Measurements from ENCODE around the gene PHEX.

PHEX gene

DNA sequence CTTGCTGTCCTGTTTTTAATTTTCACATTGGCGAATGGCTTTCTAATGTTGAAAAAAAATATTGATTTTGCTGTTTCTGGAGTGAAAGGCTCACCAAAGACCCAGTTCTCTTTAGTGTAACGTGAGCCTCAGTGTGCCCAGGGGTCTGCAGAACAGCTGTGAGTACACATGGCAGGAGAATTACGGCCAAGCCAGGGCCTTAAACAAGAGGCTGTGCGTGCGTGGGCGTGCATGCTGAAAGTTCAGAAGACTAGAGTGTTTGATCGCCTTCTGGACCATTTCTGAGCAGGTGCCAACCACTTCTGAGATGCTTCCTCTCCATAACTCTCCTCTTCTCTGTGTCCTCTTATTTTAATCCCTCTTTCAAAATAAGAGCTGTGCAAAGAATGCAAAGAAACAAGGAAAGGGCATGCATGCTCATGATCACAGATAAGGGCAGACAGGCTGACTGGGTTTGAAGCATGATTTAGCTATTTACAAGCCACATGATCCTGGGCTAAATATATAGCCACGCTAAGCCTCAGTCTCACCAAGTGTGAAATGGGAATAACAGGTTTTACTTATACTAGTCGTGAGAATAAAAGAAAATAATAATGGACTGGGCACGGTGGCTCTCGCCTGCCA, 9.9 kb downstream of the PHEX start:
- DNase-seq: no peak

DNA sequence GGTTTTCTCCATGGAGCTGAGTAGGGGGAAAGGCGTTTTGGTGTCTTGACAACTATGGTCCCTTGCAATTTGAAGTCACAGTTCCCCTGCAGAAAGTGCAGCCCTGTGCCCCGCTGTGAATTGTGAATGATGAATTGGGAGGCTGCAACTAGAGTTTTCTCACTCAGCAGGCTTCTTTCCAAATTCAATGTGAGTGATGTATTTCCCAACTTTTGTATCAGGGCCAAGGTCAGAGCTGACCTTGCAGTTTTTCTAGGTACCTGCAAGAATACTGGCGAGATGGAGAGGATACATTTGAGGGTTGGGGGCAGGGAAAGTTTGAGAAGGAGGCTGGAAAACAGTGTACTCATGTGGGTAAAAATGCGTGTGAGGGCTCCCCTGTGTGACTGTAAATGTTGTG, 11.7 kb downstream of the PHEX start:
- DNase-seq: no peak

DNA sequence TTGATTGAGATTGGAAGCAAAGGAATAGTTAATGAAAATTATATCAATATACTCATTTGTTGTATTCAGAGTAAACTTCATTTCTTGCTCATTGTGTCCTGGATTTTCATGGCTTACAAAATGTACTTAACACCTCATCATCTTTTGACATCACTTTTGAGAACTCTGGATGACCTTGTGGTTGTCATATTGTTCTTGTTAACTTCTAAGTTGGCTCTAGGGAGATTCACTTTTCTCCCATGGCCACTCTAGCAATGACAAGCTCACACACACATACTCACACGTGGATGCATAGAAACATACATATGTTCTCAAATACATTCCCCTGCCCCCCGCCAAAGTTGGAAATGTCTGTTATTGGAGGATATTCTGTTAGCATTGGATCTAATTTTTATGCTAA, 15.3 kb downstream of the PHEX start:
- no peak for DNase-seq

DNA sequence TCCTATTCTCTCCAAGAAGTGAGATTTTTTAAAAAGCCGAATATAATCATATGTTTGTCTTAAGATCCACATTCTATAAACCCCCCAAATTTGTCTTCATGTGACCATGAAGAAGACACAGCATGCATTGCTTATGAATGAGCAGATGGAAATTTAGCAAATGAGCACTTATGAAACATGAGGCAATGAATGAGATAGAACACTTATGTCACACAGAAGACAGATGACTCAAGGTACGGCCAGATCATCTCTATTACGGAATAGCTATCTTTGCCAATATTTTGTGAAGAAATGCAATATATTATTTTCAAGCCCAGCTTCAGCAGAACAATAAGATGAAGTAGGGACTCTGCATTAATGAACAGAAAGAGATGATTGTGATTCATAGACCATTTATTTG, 21.4 kb downstream of the PHEX start:
- no peak for DNase-seq

DNA sequence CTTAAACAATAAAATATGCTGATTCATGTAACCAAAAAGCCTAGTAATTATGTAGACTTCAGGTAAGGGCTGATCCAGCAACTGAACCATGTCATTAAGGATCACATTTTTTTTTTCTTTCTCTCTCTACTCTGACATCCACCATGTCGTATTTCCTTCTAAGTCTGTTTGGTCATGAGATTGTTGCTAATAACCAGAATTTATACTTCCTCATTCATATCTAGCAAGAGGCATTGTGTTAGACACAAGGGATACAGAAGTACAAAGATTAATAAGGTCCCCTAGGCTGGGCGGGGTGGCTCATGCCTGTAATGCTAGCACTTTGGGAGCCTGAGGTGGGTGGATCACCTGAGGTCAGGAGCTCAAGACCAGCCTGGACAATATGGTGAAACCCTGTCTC, 24.1 kb downstream of the PHEX start:
- DNase-seq: no peak

DNA sequence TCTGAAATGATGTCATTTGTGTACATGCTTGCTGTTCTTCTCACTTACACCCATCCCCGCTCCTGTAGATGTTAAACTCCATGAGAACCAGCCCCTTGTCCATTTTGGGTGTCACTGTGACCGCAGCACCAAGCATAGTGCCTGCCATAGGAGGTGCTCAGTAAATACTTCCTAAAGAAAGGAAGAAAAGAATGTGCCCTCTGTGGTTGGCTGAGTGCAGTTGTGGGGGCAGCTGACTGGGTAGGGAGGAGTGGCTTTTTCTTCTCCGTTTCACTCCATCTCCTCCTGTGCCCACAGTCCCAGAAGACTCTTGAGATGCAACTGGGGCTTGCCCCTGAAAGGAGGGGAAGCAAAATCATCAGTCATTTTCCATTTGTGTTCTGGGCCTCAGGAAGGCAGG, 25.5 kb downstream of the PHEX start:
- no peak for DNase-seq

DNA sequence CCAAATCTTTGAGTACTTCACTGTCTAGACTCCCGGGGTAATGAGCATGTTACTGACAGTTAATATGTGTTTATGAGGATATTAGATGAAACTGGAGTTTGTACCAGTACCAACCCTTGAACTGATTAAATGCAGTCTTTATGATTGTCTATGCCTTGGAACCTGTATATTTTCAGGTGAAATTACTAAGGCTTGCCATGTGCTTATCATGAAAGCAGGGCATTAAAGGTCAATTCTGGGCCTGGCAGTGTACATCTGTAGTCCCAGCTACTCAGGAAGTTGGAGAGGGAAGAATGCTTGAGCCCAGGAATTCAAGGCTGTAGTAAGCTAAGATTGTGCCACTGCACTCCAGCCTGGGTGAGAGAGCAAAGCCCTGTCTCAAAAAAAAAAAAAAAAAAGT, 27.6 kb downstream of the PHEX start:
- no peak for DNase-seq

DNA sequence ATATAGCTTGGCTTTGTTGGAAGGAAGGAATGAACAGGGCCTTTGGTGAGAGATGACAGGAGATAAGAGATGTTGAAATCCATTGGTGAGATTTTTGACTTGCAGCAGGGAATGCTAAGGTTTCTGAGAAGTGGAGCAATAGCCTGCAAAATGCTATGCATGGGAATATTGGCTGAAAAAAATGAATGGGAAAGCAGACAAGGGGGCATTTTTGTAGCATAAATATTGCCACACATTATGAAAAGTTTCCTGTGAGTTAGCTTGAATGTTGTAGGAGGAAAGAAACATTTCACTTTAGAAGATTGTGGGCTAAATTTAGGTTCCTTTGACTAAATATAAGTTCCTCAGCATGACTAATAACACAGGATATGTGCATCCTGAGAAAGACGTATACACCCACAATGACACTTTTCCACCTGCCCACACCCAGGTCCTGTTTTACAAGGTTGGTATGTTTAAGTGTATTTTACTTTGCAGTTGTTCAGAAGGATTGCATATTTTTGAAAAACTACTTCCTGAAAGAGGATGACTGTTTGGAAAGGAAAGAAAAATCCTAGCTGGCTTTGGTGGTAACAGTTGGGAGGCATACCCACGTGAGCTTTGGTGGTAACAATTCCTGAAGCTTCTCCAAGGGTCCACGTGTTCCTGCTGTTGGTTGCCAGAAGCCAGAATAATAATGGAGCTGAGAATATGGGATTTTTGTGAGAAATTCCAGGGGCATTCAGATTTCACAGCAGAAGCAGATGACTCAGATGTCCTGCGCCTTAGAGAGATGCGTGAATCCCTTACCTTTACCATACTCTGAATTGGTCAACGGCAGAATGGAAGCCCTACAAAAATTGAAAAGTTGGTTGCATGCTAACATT, 28.5 kb downstream of the PHEX start:
- DNase-seq: peak; percentile 48

DNA sequence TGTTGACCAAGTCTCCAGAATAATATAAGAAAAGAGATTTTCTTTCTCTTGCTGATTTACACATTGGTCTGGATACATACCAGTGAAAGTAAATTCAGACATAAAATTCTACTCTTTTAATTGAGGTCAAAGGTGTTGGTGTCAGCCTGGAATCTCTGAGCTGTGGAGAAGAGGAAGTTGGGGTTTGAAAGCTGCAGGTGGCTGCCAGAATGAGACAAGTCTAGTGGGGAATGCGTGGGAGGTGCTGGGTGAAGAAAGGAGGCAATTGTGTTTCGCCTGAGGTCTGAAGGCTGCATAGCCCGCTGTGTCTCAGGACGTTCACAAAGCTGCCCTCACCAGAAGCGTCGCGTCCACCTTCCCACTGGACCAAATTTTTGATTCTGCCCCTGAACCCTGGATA, 31.2 kb downstream of the PHEX start:
- DNase-seq: peak; percentile 66

DNA sequence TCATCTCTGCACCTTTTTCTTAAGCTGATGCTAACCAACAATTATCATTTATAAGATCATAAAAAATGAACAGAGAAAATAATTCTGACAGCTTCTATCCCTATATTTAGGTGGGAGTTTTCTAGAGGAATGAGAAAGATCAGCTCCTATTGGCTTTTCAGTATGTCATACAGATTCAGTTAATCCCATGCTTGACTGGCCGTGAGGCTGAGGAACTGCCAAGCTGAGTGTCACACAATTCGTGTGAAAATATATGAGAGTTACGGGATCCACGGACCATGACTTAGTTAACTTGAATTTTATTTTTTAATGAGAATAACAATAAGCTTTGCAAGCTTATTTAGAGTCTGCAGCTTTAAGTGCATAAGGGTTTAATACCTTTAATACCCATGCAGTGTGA, 37.5 kb downstream of the PHEX start:
- DNase-seq: no peak

DNA sequence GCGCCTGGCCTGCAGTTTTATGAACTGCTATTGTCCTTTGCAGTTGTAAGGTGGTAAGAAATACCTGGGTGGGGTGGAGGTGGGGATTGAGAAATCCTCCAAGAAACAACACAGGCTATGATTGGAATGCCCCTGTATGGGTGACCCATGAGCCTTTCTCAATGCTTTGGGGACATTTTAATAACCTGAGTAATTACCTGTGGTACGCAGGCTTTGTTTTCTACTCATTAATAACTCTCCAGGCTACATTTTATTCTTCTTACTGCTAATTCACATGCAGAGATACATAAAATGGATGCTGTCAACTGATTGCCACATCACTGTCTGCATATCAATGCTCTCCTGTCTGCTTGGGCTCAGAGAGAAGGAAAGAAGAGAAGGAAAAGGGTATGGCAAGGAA, 41.8 kb downstream of the PHEX start:
- DNase-seq: no peak

DNA sequence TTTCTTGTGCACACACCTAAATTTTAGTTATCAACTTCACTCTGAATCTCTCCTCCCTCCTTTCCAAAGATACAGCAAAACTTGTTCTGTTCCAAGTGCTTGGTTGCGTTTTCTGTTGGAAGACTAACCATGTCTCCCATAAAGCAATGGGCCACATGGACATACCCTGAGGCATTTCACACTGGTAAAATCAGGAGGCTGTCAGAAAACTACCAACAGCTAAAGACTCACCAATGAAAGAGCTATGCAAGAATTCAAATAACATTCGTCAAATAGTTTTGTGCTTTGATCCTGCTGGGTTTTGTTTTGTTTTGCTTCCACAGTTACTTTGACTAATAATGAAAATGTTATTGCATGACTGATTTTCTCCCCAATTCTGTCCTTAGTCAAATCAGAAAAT, 46.0 kb downstream of the PHEX start:
- DNase-seq: no peak

DNA sequence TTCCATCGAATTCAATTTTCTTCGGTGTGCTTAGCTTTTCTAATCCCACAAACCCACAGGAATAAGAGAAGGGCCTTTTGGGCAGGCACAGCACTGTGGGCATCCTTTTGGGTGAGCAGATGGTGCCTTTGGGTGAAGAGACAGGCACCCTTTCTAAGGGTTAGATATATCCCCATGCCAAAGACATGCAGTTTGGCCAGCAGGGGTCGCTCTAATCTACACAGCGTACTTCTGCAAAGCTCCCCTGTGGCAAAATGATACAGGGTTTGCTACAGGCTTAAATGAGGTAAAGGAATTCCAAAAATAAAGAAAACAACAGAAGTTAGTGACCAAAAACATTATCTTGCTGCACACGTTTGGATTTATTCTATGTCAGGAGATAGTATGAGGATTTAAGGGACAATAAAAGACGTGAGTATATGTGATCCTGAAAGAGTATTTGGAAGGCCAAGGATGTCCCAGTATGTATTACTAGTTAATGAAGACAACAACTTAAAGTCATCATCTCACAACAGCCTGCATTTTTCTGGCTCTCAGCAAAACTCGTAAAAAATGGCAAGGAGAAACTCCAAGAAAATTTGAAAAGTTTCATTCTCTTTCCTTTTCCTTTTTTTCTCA, 49.5 kb downstream of the PHEX start:
- peak; percentile 70 for DNase-seq

DNA sequence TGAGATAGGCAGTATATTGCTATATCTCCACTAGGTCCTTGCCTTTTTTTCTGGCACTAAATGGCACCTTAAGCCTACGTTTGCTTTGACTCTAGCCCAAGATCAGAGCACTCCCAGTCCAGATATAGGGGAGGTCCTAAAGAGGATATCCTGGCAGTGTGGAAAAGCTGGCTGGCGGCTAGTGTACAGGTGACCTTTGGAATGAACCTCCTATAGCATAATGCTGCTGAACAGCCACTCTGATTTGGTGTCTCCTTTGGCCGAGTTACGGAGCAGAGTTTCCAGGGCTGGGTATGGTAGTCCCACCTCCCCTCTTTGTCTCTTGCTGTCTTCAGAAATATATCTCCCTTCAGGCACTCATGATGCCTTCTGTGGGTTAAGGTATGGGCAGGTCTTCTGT, 53.9 kb downstream of the PHEX start:
- no peak for DNase-seq

DNA sequence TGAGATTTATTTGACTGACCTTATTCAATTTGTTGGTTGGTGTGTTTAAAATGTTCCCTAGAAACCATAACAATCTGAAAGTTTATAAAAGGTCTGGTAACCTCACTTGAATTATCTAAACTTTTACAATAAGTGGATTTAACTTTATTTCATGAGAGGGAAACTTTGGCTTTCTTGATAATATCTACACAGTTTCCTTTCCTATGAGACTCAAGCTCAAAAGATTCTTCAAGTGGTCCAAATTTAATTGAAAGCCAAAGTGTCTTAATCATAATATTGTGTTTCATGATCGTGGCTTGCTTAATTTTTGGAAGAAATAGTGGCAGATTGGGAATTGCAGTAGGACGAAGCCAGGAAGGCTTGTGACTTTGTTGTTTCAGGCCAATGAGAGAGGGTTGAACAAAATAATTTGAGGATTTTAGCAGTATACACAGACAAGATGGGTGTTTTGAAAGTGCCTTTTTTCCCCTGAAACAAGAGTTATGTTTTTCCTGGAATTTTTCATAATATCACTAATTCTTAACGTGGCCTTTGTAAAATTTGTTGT, 55.0 kb downstream of the PHEX start:
- no peak for DNase-seq

DNA sequence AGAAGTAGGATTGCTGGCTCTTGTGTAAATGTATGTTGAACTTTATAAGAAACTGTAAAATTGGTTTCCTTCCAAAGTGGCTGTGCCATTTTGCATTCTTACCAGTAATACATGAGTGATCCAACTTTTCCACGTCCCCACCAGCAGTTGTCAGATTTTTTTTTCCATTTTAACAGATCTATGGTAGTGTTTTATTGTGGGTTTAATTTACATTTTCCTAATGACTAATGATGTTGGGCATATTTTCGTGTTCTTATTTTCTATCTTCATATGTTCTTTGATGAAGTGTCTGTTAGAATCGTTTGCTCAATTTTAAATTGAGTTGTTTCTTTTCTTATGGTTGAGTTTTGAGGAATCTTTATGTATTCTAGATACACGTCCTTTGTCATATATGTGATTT, 56.2 kb downstream of the PHEX start:
- no peak for DNase-seq

DNA sequence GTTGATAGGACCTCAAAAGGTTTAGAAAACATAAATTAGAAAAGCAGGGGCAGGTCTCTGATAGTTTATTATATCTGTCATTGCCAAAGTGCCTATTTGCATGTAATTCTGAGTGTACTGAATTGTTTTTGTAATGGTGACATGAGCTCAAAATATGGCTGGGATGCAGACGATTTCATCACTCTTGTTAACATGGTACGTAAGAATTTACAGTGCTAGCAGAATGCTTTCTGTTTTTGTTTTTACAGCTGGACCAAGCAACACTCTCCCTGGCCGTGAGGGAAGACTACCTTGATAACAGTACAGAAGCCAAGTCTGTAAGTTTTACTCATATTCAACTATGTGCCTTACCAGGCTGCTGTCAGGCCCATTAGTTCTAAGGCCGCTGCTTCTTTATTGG, 58.1 kb downstream of the PHEX start:
- DNase-seq: no peak

DNA sequence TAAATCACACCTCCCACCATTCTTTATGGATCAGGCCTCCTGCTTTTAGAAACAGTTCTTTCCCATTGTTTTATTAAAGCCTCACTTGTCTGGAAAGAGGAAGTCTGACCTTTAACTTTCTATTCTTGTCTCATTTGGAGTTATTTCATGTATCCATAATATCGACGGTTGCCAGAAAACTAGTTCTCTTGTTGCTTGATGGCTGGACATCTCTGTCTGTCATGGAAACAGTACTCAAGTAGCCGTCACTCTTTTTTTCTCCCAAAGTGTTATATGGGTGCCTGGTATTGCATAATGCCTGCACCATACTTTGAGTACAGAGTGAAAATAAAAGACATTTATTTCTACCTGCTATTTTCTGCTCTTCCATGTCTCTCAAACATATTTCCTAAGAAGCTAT, 61.4 kb downstream of the PHEX start:
- no peak for DNase-seq

DNA sequence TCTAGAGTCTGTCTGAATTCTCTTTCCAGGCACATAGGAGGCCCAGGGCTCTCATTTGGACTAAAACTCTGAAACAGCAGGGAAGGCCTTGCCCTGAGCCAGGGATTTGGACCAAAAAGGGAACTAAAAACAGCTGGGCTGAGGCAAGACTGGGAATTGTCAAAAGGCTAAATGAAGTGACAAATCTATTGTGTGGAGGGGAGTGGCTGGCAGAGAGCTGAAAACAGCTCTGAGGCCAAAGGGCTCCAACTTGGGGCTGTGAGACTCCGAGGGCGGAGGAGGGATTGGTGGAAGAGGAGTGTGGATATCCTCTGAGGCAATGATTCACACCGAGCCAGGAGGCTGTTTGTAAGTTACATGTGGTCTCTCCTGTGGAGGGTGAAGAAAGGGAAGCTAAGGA, 63.2 kb downstream of the PHEX start:
- DNase-seq: no peak

DNA sequence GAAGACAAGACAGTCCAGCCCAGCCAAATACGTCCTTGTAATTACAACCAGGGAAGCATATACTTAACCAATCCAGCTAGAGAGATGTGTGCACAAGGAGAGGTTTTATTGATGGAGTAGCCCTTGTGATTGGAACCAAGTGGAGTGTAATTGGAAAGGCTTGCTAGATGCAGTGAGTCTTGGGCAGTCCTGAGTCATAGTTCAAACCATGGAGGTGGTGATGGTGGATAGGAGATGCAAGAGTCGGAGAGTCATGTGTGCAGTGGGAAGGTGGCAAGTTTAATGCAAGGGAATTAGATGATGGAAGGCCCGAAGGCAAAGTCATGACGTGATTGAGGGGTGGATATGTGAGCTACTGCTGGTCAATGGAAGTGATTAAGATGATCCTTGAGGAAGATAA, 63.7 kb downstream of the PHEX start:
- no peak for DNase-seq

DNA sequence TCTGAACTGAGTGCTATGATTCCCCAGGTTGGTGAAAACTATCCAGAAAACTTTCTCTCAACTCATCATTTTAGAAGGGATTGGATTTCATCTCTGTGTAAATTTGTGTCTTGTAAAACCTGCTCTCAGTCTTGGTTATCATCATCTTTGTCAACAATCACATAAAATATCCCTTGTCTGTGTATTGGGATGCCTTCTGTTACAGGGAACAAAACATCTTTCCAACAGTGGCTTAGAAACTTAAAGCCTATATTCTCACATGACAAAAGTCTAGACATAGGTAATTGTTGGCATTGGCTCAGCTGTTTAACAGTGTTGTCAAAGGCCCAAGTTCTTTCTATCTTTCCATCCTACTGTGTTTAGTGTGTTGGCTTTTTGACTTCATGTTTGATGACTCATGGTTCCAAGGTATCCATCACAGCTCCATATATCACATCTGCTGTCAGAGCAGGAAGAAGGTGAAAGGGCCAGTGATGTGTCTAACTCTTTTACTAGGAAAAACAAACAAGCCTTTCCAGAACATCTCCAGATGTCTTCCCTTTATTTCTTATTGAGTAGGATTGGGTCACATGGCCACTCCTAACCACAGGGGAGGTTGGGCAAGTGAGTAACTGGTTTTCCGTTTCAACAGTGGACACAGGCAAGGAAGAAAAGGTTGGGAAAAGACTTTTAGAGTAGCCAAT, 65.0 kb downstream of the PHEX start:
- DNase-seq: no peak

DNA sequence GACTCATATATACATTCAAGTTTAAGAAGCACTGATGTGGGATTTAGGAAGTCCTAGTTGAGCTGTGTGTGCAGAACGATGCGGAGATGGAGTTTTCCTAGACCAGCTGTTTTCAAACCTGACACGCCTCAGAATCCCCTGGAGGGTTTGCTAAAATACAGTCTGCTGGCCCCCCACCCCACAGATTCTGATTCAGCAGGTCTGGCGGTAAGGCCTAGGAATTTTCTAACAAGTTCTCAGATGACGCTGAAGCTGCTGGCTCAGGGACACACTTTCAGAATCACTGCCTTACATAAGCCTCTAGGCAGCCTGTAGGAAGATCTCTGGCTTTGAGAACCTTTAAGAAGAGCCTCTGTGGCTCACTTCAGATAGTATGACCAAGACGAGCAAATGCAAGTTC, 73.1 kb downstream of the PHEX start:
- no peak for DNase-seq

DNA sequence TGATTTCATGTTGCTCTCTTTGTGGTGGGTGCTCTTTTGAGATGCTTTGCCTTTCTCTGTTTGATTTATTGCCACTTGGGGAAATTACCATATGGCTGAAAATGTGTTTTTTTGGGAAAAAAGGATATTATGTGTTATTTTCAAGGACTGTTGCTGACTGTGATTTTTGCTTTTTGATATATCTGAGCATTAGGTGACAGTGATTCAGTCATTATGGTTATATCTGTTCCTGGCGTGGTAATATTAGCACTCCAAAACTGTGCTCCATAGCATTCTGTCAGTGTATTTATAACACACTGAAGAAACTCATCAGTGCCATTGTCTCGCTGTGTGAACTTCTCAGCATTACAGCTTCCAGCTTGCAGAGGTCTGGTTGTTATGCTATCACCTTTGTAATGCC, 73.8 kb downstream of the PHEX start:
- DNase-seq: no peak

DNA sequence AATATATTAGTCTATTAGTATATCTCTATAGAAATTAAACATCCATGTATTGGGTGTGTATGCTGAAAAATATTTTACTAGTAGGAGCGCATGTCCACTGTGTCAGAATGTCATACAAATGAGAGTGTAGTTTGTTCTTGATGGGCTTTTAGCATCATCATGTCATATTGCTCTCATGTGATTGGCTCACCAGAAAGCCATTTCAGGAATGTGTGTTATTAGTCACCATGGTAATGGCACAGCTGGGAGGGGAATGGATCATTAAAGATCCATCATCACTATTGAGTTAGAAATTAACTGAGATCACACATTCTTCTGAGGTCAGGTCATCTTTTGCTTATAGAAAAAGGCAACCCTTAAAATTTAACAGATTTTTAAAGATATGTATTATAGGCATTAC, 77.3 kb downstream of the PHEX start:
- DNase-seq: no peak

Measured in stimulated activated CD4-positive, alpha-beta T cell treated with anti-CD3 and anti-CD28 coated beads, Interleukin-15, amount 100 ng/mL, for 24 hours (primary cell).